Measurements from ENCODE around the gene ZNF385C.

DNA sequence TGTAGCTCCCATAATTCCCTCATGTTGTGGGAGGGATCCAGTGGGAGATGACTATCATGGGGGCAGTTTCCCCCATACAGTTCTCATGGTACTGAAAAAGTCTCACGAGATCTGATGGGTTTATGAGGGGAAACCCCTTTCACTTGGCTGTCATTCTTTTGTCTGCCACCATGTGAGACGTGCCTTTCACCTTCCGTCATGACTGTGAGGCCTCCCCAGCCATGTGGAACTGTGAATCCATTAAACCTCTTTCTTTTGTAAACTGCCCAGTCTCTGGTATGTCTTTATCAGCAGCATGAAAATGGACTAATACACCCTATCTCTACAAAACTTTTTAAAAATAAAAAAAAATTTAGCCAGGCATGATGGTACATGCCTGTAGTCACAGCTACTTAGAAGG, 41.6 kb downstream of the ZNF385C start:
- TF ChIP-seq POLR2A (IDR thresholded peaks at IDR 0.05): no peak
- no peak for TF ChIP-seq CTCF (IDR thresholded peaks at IDR 0.05)
